ENCODE data around the gene C5AR1.
A peak's percentile ranks its signal among the peaks of the same experiment; 100 is the strongest.
"Not testable (repeated sequence)": the region's sequence is repeated elsewhere in the genome, so short reads cannot be mapped to it uniquely, and the experiment has no call there.

The C5AR1 gene

GRCh38 chr19:47296036-47296435 is 13.6 kb upstream of the C5AR1 start:
- DNase-seq, result peak in 1 of 2 experiments; percentile 42

GRCh38 chr19:47300867-47301266 is 8.8 kb upstream of the C5AR1 start:
- DNase-seq, result not testable (repeated sequence)

- DNase-seq, result no peak
Measured at GRCh38 chr19:47302249-47302648, 7.4 kb upstream of the C5AR1 start.

GRCh38 chr19:47303966-47304365 is 5.7 kb upstream of the C5AR1 start:
- DNase-seq, result no peak

- DNase-seq, result no peak
Measured at GRCh38 chr19:47305309-47305751, 4.3 kb upstream of the C5AR1 start.

GRCh38 chr19:47306303-47306702 is 3.4 kb upstream of the C5AR1 start:
- no peak for DNase-seq

- DNase-seq, result no peak
Measured at GRCh38 chr19:47309038-47309437, 623 bp upstream of the C5AR1 start.

GRCh38 chr19:47310323-47310722 is 662 bp downstream of the C5AR1 start:
- DNase-seq, result no peak

GRCh38 chr19:47310819-47311218 is 1.2 kb downstream of the C5AR1 start:
- DNase-seq, result no peak

GRCh38 chr19:47312366-47313006 is 2.8 kb downstream of the C5AR1 start:
- DNase-seq, result no peak

- no peak for DNase-seq
Measured at GRCh38 chr19:47313754-47314295, 4.2 kb downstream of the C5AR1 start.

GRCh38 chr19:47315125-47315821 is 5.6 kb downstream of the C5AR1 start:
- no peak for DNase-seq

GRCh38 chr19:47316513-47316912 is 6.9 kb downstream of the C5AR1 start:
- no peak for DNase-seq

- no peak for DNase-seq
Measured at GRCh38 chr19:47319923-47320871, 10.5 kb downstream of the C5AR1 start.

- no peak for DNase-seq
Measured at GRCh38 chr19:47321630-47322029, 12.0 kb downstream of the C5AR1 start.

- DNase-seq, result no peak
Measured at GRCh38 chr19:47322058-47322457, 12.4 kb downstream of the C5AR1 start.

- DNase-seq, result no peak
Measured at GRCh38 chr19:47323409-47323808, 13.7 kb downstream of the C5AR1 start.

- no peak for DNase-seq
Measured at GRCh38 chr19:47323872-47324271, 14.2 kb downstream of the C5AR1 start.

- DNase-seq, result no peak
Measured at GRCh38 chr19:47324502-47324901, 14.8 kb downstream of the C5AR1 start.

GRCh38 chr19:47330466-47330869 is 20.8 kb downstream of the C5AR1 start:
- no peak for DNase-seq

- no peak for DNase-seq
Measured at GRCh38 chr19:47331490-47331889, 21.8 kb downstream of the C5AR1 start.

GRCh38 chr19:47331931-47332547 is 22.4 kb downstream of the C5AR1 start, which contains the start of gene C5AR2:
Gene C5AR2 (plus strand): TSS chr19:47332175. CDS start chr19:47340800, 8,625 bp downstream.
- no peak for DNase-seq
